ENCODE measurements around the gene SORCS1.

DNA sequence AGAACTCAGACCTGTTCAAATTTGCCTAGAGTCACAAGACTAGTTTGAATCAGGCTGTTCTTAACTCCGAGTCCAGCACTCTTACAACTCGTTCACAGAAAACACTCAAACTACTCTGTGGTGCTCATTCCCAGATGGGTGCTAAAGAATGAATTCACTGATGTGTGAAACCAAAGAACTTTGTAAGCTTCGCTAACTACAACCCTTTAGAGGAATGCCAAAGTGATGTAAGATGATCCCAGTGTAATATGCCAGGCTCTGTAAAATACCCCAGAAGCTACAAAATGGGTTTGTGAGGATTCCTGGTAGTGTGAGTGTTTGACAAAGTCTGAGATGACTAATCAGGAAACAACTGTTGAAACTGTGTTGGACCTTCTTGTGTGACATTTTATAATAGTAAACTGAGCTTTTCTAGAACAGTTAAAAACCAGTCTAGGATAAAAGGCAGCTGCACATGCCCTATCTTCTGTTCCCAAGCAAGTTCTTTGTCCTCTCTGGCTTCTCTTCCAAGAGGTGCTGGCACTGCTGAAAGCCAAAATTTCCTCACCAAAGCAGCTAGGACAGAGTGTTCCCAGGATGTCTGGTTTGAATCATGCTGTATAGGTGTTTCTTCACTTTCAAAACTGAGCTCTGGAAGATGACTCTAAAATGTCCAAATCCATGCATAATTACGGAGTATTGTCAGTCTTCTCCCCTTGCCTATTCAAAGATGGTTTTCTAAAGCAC lies 527.6 kb downstream of the SORCS1 start:
- no peak for TF ChIP-seq POLR2A (IDR thresholded peaks at IDR 0.05)
- TF ChIP-seq, protein P1, sequence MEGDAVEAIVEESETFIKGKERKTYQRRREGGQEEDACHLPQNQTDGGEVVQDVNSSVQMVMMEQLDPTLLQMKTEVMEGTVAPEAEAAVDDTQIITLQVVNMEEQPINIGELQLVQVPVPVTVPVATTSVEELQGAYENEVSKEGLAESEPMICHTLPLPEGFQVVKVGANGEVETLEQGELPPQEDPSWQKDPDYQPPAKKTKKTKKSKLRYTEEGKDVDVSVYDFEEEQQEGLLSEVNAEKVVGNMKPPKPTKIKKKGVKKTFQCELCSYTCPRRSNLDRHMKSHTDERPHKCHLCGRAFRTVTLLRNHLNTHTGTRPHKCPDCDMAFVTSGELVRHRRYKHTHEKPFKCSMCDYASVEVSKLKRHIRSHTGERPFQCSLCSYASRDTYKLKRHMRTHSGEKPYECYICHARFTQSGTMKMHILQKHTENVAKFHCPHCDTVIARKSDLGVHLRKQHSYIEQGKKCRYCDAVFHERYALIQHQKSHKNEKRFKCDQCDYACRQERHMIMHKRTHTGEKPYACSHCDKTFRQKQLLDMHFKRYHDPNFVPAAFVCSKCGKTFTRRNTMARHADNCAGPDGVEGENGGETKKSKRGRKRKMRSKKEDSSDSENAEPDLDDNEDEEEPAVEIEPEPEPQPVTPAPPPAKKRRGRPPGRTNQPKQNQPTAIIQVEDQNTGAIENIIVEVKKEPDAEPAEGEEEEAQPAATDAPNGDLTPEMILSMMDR (IDR thresholded peaks at IDR 0.05), result no peak

Measured in ovary (tissue), 3 donors.